Measurements from ENCODE around the gene ADGB. TPM values are rescaled to one million over a fixed set of nuclear protein-coding genes. Genes with fewer than 3 reads are reported as not detected.

The ADGB gene
- total and polyA plus RNA-seq, 7 experiments from 2014 or later = not detected

DNA sequence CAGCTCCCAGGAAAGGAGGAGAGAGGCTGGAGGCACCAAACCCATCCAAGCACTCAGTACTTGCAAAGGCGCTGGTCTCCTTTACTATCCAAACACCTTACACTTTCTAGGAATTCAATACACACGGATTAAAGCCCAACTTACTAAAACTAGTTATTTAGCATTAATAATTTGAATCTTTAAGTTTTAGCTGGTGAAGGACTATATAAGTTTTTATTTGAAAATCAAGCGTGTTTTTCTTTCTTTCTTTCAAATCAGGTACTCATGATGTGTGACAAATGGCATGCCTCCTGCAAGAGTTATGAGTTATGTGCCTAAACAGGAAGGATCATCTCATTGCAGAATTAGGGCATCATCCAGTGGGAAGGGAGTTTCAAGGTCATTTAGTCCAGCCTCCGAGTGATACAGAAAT, 263.7 kb downstream of the ADGB start:
- no peaks in the 10 kb centered on the region for H3K36me3 Mint-ChIP-seq
- H3K9me3 ChIP-seq (ENCODE audit: control insufficient read depth in 2 of 3, low read length in 3 of 3) = no peaks in the 10 kb centered on the region
- no peaks in the 10 kb centered on the region for H3K9me3 Mint-ChIP-seq
- no peak overlapping the region for H3K4me3 Mint-ChIP-seq
- no peak overlapping the region for H3K27ac Mint-ChIP-seq
- DNase-seq (no peak), ATAC-seq (no peak)
- no peaks in the 10 kb centered on the region for H3K27me3 Mint-ChIP-seq
- ChIA-PET CTCF (interaction anchor here (0.7 kb wide), 1 partner anchor 76 kb away, joined by 4 read pairs; no protein-coding TSS in a partner anchor), POLR2A (no interaction called here)
- peaks cover 0 to 5% (median 4%) of the 10 kb centered on the region in 7 donors for H3K4me1 Mint-ChIP-seq
- intact Hi-C loops (cut with micrococcal nuclease) = no loop called here
- no peaks in the 10 kb centered on the region for H3K27me3 ChIP-seq (ENCODE audit: control insufficient read depth in 2 of 2, insufficient read depth in 2 of 2, low read length in 2 of 2)
- no peaks in the 10 kb centered on the region for H3K4me1 ChIP-seq (ENCODE audit: control insufficient read depth in 2 of 2, insufficient read depth in 2 of 2, low read length in 2 of 2)
- no peak overlapping the region for H3K4me3 ChIP-seq (ENCODE audit: low read length)
- H3K36me3 ChIP-seq (ENCODE audit: control insufficient read depth in 2 of 3, insufficient read depth in 3 of 3, low read length in 3 of 3) = no peaks in the 10 kb centered on the region
- H3K27ac ChIP-seq (ENCODE audit: low read depth, low read length) = no peak overlapping the region

DNA sequence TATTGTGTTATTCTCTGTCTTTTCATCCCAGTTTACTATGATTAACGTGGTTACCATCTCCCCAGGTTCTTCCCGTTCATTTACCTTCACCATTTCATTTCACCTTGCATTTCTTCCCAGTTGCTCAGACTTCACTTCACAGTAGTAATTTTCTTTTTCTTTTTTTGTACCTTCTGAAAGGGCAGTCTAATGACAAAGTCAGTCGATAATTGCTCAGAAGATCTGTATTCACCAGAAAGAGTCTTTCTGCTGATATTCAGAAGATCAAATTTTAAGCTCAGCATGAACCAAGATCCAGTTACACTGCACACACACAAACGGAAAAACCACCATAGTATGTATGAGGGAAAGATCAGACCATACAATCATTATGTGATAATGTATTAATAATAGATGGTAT, 265.5 kb downstream of the ADGB start:
- POLR2A ChIA-PET = no interaction called here

GRCh38 chr6:146864885-146865284, 266.1 kb downstream of the ADGB start:
- no peak for DNase-seq
- no peak for ATAC-seq
- no peaks in the 10 kb centered on the region for H3K9me3 Mint-ChIP-seq
- H3K27ac ChIP-seq (ENCODE audit: low read depth, low read length) = no peak overlapping the region
- H3K4me3 ChIP-seq (ENCODE audit: low read length) = no peak overlapping the region
- ChIA-PET POLR2A (no interaction called here), CTCF (no interaction called here)
- H3K36me3 ChIP-seq (ENCODE audit: control insufficient read depth in 2 of 3, insufficient read depth in 3 of 3, low read length in 3 of 3) = no peaks in the 10 kb centered on the region
- intact Hi-C loops (cut with micrococcal nuclease) = no loop called here
- H3K36me3 Mint-ChIP-seq = no peaks in the 10 kb centered on the region
- no peaks in the 10 kb centered on the region for H3K27me3 ChIP-seq (ENCODE audit: control insufficient read depth in 2 of 2, insufficient read depth in 2 of 2, low read length in 2 of 2)
- no peak overlapping the region for H3K27ac Mint-ChIP-seq
- H3K9me3 ChIP-seq (ENCODE audit: control insufficient read depth in 2 of 3, low read length in 3 of 3) = no peaks in the 10 kb centered on the region
- H3K4me1 Mint-ChIP-seq = no peaks in the 10 kb centered on the region
- peaks cover 0 to 3% (median 0%) of the 10 kb centered on the region in 5 donors for H3K27me3 Mint-ChIP-seq
- no peaks in the 10 kb centered on the region for H3K4me1 ChIP-seq (ENCODE audit: control insufficient read depth in 2 of 2, insufficient read depth in 2 of 2, low read length in 2 of 2)
- H3K4me3 Mint-ChIP-seq = no peak overlapping the region

More for the DNA sequence above, 265.5 kb downstream of the ADGB start:
- Histone ChIP-seq H3K4me3 (ENCODE audit: low read length) (no peak overlapping the region), H3K4me1 (ENCODE audit: control insufficient read depth in 2 of 2, insufficient read depth in 2 of 2, low read length in 2 of 2) (no peaks in the 10 kb centered on the region), H3K9me3 (ENCODE audit: control insufficient read depth in 2 of 3, low read length in 3 of 3) (no peaks in the 10 kb centered on the region), H3K27me3 (ENCODE audit: control insufficient read depth in 2 of 2, insufficient read depth in 2 of 2, low read length in 2 of 2) (no peaks in the 10 kb centered on the region), H3K36me3 (ENCODE audit: control insufficient read depth in 2 of 3, insufficient read depth in 3 of 3, low read length in 3 of 3) (no peaks in the 10 kb centered on the region), H3K27ac (ENCODE audit: low read depth, low read length) (no peak overlapping the region)
- DNase-seq (no peak), ATAC-seq (no peak)
- Mint-ChIP-seq H3K36me3 (no peaks in the 10 kb centered on the region), H3K4me3 (no peak overlapping the region), H3K9me3 (no peaks in the 10 kb centered on the region), H3K27me3 (peaks cover 0 to under 1% (median 0%) of the 10 kb centered on the region in 5 donors), H3K4me1 (no peaks in the 10 kb centered on the region), H3K27ac (no peak overlapping the region)
- intact Hi-C loops (cut with micrococcal nuclease) = no loop called here
- CTCF ChIA-PET = no interaction called here

Other genes with a start within 250 kb of the ADGB start
- 10 to 100 TPM in 1 of 5 experiments, 1 to 10 TPM in 2, under 1 TPM in 2; 0.36 to 22.5 (median 1.4) TPM for gene RAB32, start 55.1 kb upstream of the ADGB start, total RNA-seq
- under 1 TPM; 0.24 to 0.92 TPM for gene RAB32, start 55.1 kb upstream of the ADGB start, polyA plus RNA-seq

Data from naive thymus-derived CD4-positive, alpha-beta T cell (primary cell).